HepG2 (cell line): ENCODE data around the gene FHIP1B. TPM values are rescaled to one million over a fixed set of nuclear protein-coding genes. Genes with fewer than 3 reads are reported as not detected.

ENCODE experiments used
- ATAC-seq: fragments of 200-7000 bp; cut with Tn5 transposase; 3 replicates; pipeline ENCODE4 v1.9.1; 2020; ENCODE audit warnings: mild to moderate bottlenecking, moderate library complexity
- BruUV-seq: library from RNA; stranded (reverse); fragments of 400-500 nt; replicated peaks from 2 replicates; lab custom pipeline; 2021; lab: Mats Ljungman, UMichigan
- CTCF ChIA-PET: fragments of 300-600 bp; formaldehyde crosslinking; extraction: SDS; loops from one replicate; lab custom pipeline; 2021; ENCODE audit warnings: low total read pairs, inconsistent platforms, low intra/inter-chr PET ratio; lab: Yijun Ruan, JAX
- POLR2A ChIA-PET: fragments of 350-600 bp; sonication (Branson Sonifier 250); formaldehyde crosslinking; loops from one replicate; lab custom pipeline; 2020; ENCODE audit warnings: antibody characterized with exemption, inconsistent platforms; lab: Yijun Ruan, JAX
- DNase-seq: peaks from one replicate; pipeline ENCODE4 v3.0.0-alpha.2; 2015; ENCODE audit warnings: low spot score
- FAIRE-seq: peaks from 3 replicates; lab custom pipeline; 2011; peaks lifted over from hg19 to GRCh38; lab: Jason Lieb, UNC
- H2AFZ ChIP-seq: one replicate; pipeline ENCODE4 v1.6.1; 2011; ENCODE audit warnings: low read length, inconsistent platforms
- H3K27ac ChIP-seq: fragments of 300-600 bp; 3 replicates; pipeline ENCODE4 v1.8.0; 2011; ENCODE audit warnings: mixed run types, mild to moderate bottlenecking, mixed read lengths, low read length, inconsistent platforms; ENCODE audit not compliant: insufficient read depth; ENCODE audit errors: extremely low read length
- H3K27me3 ChIP-seq, 2 experiments: fragments of 200-600 bp in 1 of 2; 2 replicates in 1 of 2; 3 replicates in 1 of 2; pipeline versions ENCODE4 v1.6.0 to v1.8.0; 2011; ENCODE audit warnings: low read length in 2 of 2, mild to moderate bottlenecking in 2 of 2, moderate library complexity in 2 of 2, inconsistent platforms in 1 of 2; ENCODE audit not compliant: insufficient read depth in 2 of 2, control insufficient read depth in 1 of 2
- H3K36me3 ChIP-seq, 2 experiments: fragments of 200-600 bp in 1 of 2; replicated peaks in 1 of 2; 2 replicates in 1 of 2; 3 replicates in 1 of 2; pipeline versions ENCODE4 v1.5.1 to v1.8.0; 2011; ENCODE audit warnings: low read length in 2 of 2, inconsistent platforms in 1 of 2; ENCODE audit not compliant: insufficient read depth in 2 of 2, control insufficient read depth in 1 of 2
- H3K4me1 ChIP-seq: 2 replicates; pipeline ENCODE4 v1.5.1; 2012; ENCODE audit warnings: low read length, inconsistent platforms; ENCODE audit not compliant: insufficient read depth
- H3K4me2 ChIP-seq: 2 replicates; pipeline ENCODE4 v1.6.0; 2011; ENCODE audit warnings: low read depth, low read length, inconsistent platforms
- H3K4me3 ChIP-seq, 3 experiments: fragments of 200-600 bp in 1 of 3; sonication (generic), shearing (Covaris generic) in 1 of 3; replicated peaks in 1 of 3; 2 replicates each; pipeline ENCODE4 v1.5.1; 2011 to 2016; ENCODE audit warnings: low read length in 3 of 3, inconsistent platforms in 2 of 3, low read depth in 2 of 3, mild to moderate bottlenecking in 2 of 3, control low read depth in 1 of 3, mixed read lengths in 1 of 3; ENCODE audit not compliant: insufficient read depth in 1 of 3
- H3K79me2 ChIP-seq: one replicate; pipeline ENCODE4 v1.6.1; 2011; ENCODE audit warnings: low read length, inconsistent platforms; ENCODE audit not compliant: insufficient read depth
- H3K9ac ChIP-seq: 2 replicates; pipeline ENCODE4 v1.6.0; 2011; ENCODE audit warnings: mild to moderate bottlenecking, low read depth, low read length, inconsistent platforms; ENCODE audit not compliant: insufficient read depth
- H3K9me3 ChIP-seq: 2 replicates; pipeline ENCODE4 v1.5.1; 2012; ENCODE audit warnings: mild to moderate bottlenecking, low read length
- H4K20me1 ChIP-seq: 2 replicates; pipeline ENCODE4 v1.6.0; 2011; ENCODE audit warnings: inconsistent platforms, mild to moderate bottlenecking, low read length, moderate library complexity; ENCODE audit not compliant: insufficient read depth
- MNT ChIP-seq: fragments of 450-650 bp; IDR thresholded peaks from 2 replicates; pipeline ENCODE4 v1.6.1; 2016
- ZNF17 ChIP-seq: sonication (generic); formaldehyde crosslinking; IDR thresholded peaks from 2 replicates; pipeline ENCODE4 v1.5.0; 2020; ENCODE audit warnings: mild to moderate bottlenecking, missing genetic modification reagents
- ZNF276 ChIP-seq: sonication (generic); formaldehyde crosslinking; IDR thresholded peaks from 2 replicates; pipeline ENCODE4 v1.4.0; 2020; ENCODE audit warnings: mild to moderate bottlenecking, low read depth, missing genetic modification reagents
- ZNF652 ChIP-seq: IDR thresholded peaks from 2 replicates; pipeline ENCODE4 v1.6.1; 2016; ENCODE audit warnings: low read depth, borderline replicate concordance
- WGBS: methylation state at CpG from one replicate; pipeline ENCODE4 v1.1.6; 2017; ENCODE audit warnings: low lambda C conversion rate; 5-methylcytosine and 5-hydroxymethylcytosine counted together
- in situ Hi-C: cut with HindIII; loops from 2 replicates; pipeline ENCODE4 v1.10.0; 2017; ENCODE audit warnings: low pct_unique_long_range_greater_than_20kb; ENCODE audit not compliant: extremely low pct_ligation_motif_present
- intact Hi-C: fragments of 100-400 bp; cut with micrococcal nuclease; formaldehyde crosslinking; loops from one replicate; pipeline ENCODE4 v1.10.0; 2022; ENCODE audit not compliant: unreplicated experiment
- polyA plus RNA-seq, 8 experiments: library from polyadenylated mRNA; depleted of rRNA in 3 of 8; stranded (reverse) in 7 of 8; unstranded in 1 of 8; fragments of >200 nt; fragmentation: Illumina TruSeq in 4 of 8; extraction: Trizol in 4 of 8; gene quantifications; 2 replicates each; pipeline versions ENCODE4 v1.2.1 to v1.2.3, GENCODE V29; 2011 to 2016; ENCODE audit warnings: low read depth in 4 of 8, missing spikeins in 1 of 8, mixed read lengths in 1 of 8; ENCODE audit not compliant: insufficient read depth in 1 of 8
- total RNA-seq, 5 experiments: library from RNA; depleted of rRNA; stranded (reverse); fragments of >200 nt; fragmentation: Illumina TruSeq; extraction: Trizol; gene quantifications; 2 replicates each; pipeline ENCODE4 v1.2.3, GENCODE V29; 2016; ENCODE audit warnings: low read depth in 1 of 5
- TF ChIP-seq, protein P1 (sequence below): sonication (generic); formaldehyde crosslinking; IDR thresholded peaks from 2 replicates; pipeline ENCODE4 v1.5.1; 2020; ENCODE audit warnings: missing genetic modification reagents, mild to moderate bottlenecking, borderline replicate concordance

FHIP1B gene
- total and polyA plus RNA-seq, 2 of the 13 experiments (the other 11 are each of a cell fraction or from before 2014, with no cell fraction given): 14.1 to 18.6 TPM

GRCh38 chr11:6269994-6270393 lies 35.6 kb upstream of the FHIP1B start (continued):
- no peak for TF ChIP-seq ZNF17 (CRISPR knock-in tag)
- TF ChIP-seq MNT: 0 out of 2 replicates have a peak, but pooled peaks have one; percentile 40
- no peak for TF ChIP-seq ZNF652 (CRISPR knock-in tag)
- no peak for TF ChIP-seq ZNF276

- Histone ChIP-seq H3K79me2 (no peaks in the 10 kb centered on the region), H3K4me1 (no peaks in the 10 kb centered on the region), H3K9me3 (no peaks in the 10 kb centered on the region), H3K4me2 (no peak overlapping the region), H2AFZ (no peak overlapping the region), H3K27ac (no peak overlapping the region), H3K27me3 (no peaks in the 10 kb centered on the region; a peak in 3 of 5 replicates), H3K4me3 (no peak overlapping the region), H3K36me3 (no peaks in the 10 kb centered on the region), H3K9ac (no peak overlapping the region), H4K20me1 (no peaks in the 10 kb centered on the region)
- 3% methylated on average over 1 of the region's 1 CpG for WGBS
- ChIA-PET CTCF (no interaction called here), POLR2A (no interaction called here)
- intact Hi-C loops (no loop called here), in situ Hi-C loops (no loop called here)
- BruUV-seq: no TSS peak
- TF ChIP-seq, protein P1, sequence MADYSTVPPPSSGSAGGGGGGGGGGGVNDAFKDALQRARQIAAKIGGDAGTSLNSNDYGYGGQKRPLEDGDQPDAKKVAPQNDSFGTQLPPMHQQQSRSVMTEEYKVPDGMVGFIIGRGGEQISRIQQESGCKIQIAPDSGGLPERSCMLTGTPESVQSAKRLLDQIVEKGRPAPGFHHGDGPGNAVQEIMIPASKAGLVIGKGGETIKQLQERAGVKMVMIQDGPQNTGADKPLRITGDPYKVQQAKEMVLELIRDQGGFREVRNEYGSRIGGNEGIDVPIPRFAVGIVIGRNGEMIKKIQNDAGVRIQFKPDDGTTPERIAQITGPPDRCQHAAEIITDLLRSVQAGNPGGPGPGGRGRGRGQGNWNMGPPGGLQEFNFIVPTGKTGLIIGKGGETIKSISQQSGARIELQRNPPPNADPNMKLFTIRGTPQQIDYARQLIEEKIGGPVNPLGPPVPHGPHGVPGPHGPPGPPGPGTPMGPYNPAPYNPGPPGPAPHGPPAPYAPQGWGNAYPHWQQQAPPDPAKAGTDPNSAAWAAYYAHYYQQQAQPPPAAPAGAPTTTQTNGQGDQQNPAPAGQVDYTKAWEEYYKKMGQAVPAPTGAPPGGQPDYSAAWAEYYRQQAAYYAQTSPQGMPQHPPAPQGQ (CRISPR knock-in tag): no peak
- no peak for ATAC-seq
- FAIRE-seq: no peak
- DNase-seq: no peak
These were observed 34.4 kb upstream of the FHIP1B start for GRCh38 chr11:6268820-6269219.
